NCI-H1092 (cell line): Measurements from ENCODE around the gene MED29.

Source experiments
- DNase-seq: peaks from one replicate; lab custom pipeline; 2025; lab: John Stamatoyannopoulos, UW

Gene MED29

GRCh38 chr19:39411081-39411831, 20.1 kb downstream of the MED29 start:
- DNase-seq = no peak

GRCh38 chr19:39411832-39412099, 20.6 kb downstream of the MED29 start:
- DNase-seq = peak; percentile 66

DNA sequence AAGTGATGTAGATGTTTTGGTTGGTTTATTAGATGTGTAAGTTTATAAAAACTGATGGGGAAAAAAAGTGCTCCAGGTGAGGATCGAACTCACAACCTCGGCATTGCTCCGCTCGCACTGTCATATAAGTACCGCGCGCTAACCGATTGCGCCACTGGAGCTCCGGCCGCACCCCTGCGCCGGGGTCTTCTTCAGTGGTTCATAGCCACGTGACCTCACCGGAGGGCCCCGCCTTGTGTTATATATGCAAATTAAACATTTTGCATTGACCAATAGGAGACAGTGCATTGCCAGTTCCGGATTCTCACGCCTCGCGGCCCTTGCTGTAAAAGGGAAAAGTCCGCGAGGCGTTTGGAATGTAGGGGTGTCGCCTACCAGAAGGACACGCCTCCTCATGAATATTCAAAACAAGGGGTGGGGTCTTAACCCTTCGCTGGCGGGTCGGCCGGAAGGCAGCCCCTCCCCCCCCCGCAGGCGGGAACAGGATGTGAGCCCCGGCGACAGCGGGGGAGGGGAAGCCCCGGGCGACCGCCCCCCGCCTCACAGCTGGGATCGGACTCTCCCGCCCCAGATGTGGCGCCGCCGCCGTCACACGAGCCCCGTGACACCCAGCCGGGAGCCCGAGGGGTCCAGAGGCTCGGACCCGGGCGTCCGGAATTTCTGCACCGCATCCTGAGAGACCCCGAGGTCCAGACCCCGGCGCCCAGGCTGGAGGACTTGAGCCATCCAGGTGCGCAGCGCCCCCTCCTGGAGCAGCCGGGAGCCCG, 21.1 kb downstream of the MED29 start, which contains the start of gene PLEKHG2:
Gene PLEKHG2 (plus strand): TSS at position 570 of the 767 bp plus-strand sequence. CDS start 1,418 bp downstream, outside the sequence.
- peak; percentile 95 for DNase-seq

- peak; percentile 35 for DNase-seq
These were observed 21.7 kb downstream of the MED29 start for GRCh38 chr19:39412867-39413271.

DNA sequence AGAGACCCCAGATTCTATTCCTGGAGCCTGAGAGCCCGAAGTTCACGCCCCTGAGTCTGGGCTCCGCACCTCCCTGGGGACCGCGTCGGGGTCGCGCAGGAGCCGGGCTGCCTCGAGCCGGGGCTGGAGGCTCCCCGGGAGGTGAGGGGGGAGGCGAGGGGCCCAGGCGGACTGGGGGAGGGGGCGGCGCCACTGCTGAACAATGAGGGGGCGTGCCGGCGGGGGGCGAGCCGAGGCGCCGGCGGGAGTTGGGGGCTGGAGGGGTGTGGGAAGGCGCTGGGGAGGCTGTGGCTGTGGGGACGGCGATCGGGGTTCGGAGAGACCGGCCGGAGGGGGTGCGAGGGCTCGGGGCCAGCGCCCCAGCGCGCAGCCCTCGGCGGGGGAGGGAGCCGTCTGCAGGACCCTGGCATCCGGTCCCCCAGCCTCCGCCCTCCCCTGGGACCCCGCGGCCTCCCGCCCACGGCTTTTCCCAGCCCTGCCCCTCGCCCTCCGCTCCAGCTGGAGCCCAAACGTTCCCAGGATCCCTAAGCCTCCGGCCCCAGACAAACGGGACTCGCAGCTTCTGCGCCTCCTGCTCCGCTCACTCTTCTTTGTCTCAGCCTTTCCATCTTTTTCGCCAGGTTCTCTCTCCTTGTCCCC, 22.2 kb downstream of the MED29 start:
- no peak for DNase-seq

DNA sequence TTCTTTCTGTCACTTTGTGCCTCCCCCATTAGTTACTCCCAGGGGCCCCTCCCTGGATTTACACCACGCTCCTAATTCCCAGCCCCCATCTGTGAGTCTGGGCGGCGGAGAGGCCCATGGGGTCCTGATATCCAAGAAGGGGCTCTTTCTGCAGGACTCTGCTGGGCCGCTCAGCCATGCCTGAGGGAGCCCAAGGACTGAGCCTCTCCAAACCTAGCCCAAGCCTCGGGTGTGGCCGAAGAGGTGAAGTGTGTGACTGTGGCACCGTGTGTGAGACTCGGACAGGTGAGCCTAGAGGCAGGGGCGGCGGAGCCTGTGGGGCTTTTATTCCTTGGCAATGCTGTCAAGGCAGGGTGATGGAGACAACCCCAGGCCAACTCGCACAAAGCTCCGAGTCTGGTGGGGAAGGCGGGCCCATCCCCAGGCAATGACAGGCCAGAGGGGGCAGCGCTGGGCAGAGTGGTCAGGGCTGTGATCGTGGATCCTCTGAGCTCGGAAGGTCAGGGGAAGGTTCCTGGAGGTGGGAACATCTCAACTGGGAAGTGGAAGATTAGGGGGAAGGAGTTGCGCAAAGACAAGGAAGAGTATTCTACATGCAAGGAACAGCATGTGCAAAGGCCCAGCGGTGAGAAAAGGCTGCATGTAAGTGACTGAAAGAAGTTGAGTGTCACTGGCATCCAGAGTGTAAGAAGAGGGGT, 22.9 kb downstream of the MED29 start:
- no peak for DNase-seq

- DNase-seq = no peak
These were observed 24.2 kb downstream of the MED29 start for GRCh38 chr19:39415111-39416046.

DNA sequence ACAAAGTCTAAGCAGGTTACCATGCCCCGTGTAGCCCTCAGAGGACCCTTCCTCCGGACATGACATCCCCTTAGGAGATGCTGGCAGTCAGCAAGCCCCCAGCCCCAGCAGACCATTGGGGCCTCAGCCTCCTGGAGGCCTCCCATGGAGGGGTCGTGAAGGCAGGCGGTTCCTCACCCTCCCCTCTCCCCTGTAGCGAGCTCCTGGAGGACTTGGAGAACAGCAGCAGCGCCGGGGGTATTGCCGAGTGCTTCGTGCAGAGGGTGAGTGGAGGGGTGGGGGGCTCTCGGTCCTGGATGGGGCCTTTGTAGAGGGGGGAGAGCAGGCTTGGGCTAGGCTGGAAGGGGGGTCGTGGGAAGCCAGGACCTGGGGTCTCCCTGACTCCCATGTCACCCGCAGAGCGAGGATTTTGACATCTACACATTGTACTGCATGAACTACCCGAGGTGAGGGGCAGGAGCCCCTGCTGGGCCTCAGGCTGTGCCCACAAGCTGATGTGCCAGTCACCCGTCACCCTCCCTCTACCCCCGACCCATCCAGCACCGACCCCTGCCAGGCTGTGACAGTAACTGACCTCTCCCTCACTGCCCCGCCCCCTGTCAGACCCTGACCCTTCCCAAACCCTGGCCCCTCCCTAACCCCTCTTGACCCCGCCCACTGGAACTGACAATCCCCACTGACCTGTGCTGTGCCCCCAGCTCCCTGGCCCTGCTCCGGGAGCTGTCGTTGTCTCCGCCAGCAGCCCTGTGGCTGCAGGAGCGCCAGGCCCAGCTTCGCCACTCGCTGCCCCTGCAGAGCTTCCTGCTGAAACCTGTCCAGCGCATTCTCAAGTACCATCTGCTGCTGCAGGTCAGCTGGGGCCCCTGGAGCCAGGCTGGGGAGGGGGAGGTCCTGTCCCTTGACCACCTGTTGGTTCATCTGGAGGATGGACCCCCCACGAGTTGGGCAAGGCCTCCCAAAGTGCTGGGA, 25.3 kb downstream of the MED29 start:
- no peak for DNase-seq

DNA sequence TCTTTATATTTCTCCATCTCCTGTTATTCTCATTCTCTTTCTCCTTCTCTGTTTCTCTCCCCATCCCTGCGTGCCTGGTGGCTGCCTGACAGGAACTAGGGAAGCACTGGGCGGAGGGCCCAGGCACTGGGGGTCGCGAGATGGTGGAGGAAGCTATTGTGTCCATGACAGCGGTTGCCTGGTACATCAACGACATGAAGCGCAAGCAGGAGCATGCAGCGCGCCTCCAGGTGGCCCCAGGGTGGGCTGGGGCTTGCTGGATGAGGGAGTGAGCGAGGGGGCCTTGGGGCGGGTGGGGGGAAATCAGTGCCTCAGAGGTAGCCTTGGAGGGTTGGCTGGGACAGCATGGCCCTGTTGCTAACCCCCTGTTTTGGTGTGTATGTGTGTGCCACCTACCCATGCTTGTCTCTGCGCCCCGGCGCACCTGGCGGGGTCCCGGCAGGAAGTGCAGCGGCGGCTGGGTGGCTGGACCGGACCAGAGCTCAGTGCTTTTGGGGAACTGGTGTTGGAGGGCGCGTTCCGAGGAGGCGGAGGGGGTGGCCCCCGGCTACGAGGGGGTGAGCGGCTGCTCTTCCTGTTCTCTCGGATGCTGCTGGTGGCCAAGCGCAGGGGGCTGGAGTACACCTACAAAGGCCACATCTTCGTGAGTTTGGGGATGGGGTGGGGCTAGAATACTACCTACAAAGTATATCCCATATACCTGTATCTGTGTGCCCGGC, 26.4 kb downstream of the MED29 start:
- no peak for DNase-seq

DNA sequence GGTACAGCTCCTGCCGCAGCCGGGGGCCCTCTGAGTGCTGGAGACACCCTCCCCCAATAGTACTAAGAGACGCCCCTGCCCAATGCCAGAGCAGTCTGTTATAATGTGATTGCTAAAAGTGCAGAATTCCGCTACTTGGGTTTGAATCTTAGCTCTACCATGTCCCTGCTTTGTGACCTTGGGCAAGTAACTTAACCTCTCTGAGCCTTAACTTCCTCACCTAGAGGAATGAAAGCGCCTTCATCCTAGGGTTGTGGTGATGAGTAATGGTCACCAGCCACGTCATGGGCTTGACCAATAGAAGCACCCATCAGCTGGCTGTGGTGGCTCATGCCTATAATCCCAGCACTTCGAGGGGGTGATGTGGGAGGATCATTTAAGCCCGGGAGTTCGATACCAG, 27.8 kb downstream of the MED29 start:
- DNase-seq = no peak

GRCh38 chr19:39420769-39421168, 29.6 kb downstream of the MED29 start:
- DNase-seq = no peak

GRCh38 chr19:39422020-39422419, 30.8 kb downstream of the MED29 start:
- no peak for DNase-seq

- no peak for DNase-seq
These were observed 32.3 kb downstream of the MED29 start for GRCh38 chr19:39423258-39424086.

DNA sequence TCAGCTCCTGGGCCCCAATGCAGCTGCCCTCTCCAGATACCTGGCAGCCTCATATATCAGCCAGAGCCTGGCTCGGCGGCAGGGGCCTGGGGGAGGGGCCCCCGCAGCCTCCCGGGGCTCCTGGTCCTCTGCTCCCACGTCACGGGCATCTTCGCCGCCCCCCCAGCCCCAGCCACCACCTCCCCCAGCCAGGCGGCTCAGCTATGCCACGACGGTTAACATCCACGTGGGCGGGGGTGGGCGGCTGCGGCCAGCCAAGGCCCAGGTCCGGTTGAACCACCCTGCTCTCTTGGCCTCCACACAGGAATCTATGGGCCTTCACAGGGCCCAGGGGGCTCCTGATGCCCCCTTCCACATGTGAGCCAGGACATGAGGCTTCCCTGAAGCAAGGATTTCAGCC, 33.8 kb downstream of the MED29 start:
- DNase-seq = no peak

DNA sequence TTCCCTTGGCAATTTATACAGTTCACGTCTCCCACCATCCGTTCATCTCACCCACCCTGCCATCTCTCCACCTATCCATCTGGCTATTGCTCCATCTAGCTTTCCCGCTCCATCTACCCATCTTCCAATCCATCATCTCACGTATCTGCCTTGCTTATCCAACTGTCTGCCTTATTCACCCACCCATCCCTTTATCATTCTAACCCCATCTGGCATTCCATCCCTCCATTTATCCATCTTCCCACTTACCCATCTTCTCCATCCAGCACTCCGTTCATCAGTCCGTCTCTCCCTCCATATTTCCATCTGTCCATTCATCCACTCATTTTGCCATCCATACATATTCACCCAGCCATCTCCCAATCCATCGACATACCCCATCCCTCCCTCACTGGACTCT, 34.6 kb downstream of the MED29 start:
- no peak for DNase-seq

GRCh38 chr19:39426170-39426569, 35.0 kb downstream of the MED29 start:
- no peak for DNase-seq

DNA sequence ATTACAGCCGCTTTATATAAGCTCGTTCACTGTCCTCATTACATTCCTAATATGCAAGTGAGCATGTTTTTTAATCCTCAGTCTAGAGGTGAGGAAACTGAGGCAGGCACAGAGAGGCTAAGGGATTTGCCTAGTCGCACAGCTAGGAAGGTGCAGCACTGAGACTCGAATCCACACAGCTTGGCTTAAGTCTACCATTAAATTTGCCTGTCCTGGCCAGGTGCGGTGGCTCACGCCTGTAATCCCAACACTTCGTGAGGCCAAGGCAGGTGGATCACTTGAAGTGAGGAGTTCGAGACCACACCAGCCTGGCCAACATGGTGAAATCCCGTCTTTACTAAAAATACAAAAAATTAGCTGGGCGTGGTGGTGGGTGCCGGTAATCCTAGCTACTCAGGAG, 36.5 kb downstream of the MED29 start:
- DNase-seq = no peak

- no peak for DNase-seq
These were observed 37.3 kb downstream of the MED29 start for GRCh38 chr19:39428283-39429112.
